Uterus (tissue), 2 donors: ENCODE results near the gene HDAC2.
"Not testable (repeated sequence)": the region's sequence is repeated elsewhere in the genome, so short reads cannot be mapped to it uniquely, and the experiment has no call there.

Experiments used
- CTCF ChIP-seq, 4 experiments: fragments of 200-600 bp in 2 of 4; fragments of 450-650 bp in 2 of 4; sonication (generic) in 2 of 4; IDR thresholded peaks; one replicate each; pipeline ENCODE4 v1.5.1; 2016 to 2019; ENCODE audit warnings: antibody characterized with exemption in 4 of 4, mild to moderate bottlenecking in 2 of 4, moderate library complexity in 1 of 4
- POLR2A ChIP-seq, 2 donors: fragments of 450-650 bp; IDR thresholded peaks; one replicate each; pipeline ENCODE4 v1.6.1; 2016; ENCODE audit warnings: antibody characterized with exemption in 2 of 2, mild to moderate bottlenecking in 1 of 2, moderate library complexity in 1 of 2

GRCh38 chr6:114017146-114017545 is 46.2 kb upstream of the HDAC2 start:
- not testable (repeated sequence) for TF ChIP-seq CTCF, POLR2A (IDR thresholded peaks at IDR 0.05)
